ENCODE measurements around the gene RAMP1. TPM values are rescaled to one million over a fixed set of nuclear protein-coding genes. Genes with fewer than 3 reads are reported as not detected.

RAMP1 gene
- total RNA-seq, 2 donors from 2014 or later, result 75.3 to 300 TPM

GRCh38 chr2:237861875-237862527, 2.6 kb downstream of the RAMP1 start:
- no peak for DNase-seq (ENCODE audit: low spot score)
- peak overlapping the region; percentile 76 to 78 for H3K27ac ChIP-seq
- peaks cover 3% of the 10 kb centered on the region for H3K4me1 ChIP-seq (replicated peaks)
- H3K27me3 ChIP-seq (replicated peaks; ENCODE audit: insufficient read depth), result no peaks in the 10 kb centered on the region
- TF ChIP-seq POLR2A (IDR thresholded peaks at IDR 0.05), result no peak
- no peak for TF ChIP-seq POLR2AphosphoS5 (IDR thresholded peaks at IDR 0.05)
- no peak for TF ChIP-seq CTCF (IDR thresholded peaks at IDR 0.05)
- no peaks in the 10 kb centered on the region for H3K36me3 ChIP-seq
- intact Hi-C loops (cut with DNase I), result loop anchor here (5.0 kb wide), 1 partner anchor 35 kb away; no protein-coding TSS in a partner anchor
- H3K4me3 ChIP-seq, result peak overlapping the region in 1 of 2 donors; percentile 8
- WGBS, result 78% methylated on average over 11 of the region's 11 CpGs
- no peaks in the 10 kb centered on the region for H3K9me3 ChIP-seq

GRCh38 chr2:237862528-237862895, 3.1 kb downstream of the RAMP1 start:
- H3K27ac ChIP-seq, result peak overlapping the region; percentile 60 to 76
- H3K4me3 ChIP-seq, result no peak overlapping the region
- DNase-seq (ENCODE audit: low spot score), result no peak
- intact Hi-C loops (cut with DNase I), result loop anchor here (5.0 kb wide), 1 partner anchor 35 kb away; no protein-coding TSS in a partner anchor
- no peaks in the 10 kb centered on the region for H3K27me3 ChIP-seq (replicated peaks; ENCODE audit: insufficient read depth)
- TF ChIP-seq POLR2A (IDR thresholded peaks at IDR 0.05) (no peak), CTCF (IDR thresholded peaks at IDR 0.05) (no peak), POLR2AphosphoS5 (IDR thresholded peaks at IDR 0.05) (no peak)
- no peaks in the 10 kb centered on the region for H3K36me3 ChIP-seq
- 94% methylated on average over 8 of the region's 8 CpGs for WGBS
- H3K4me1 ChIP-seq (replicated peaks), result peaks cover 3% of the 10 kb centered on the region
- H3K9me3 ChIP-seq, result no peaks in the 10 kb centered on the region

DNA sequence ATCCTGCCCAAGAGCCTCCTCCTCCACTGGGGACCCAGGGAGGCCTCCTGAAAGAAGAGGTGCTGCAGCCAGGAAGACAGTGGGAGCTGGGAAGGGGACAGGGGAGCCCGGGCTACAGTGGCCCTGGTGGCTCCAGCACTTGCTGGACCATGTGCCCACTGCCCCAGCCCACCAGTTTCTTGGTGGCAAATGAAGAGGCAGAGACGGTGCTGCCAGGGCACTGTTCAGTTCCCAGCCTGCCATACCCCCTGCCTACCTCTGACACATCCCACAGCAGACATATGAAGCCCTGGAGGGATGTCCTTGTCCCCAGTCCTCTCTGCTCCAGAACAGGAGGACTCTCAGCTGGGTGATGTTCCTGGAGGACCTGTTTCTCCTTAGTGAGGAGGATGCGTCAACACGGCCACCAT, 3.7 kb downstream of the RAMP1 start:
- intact Hi-C loops (cut with DNase I), result loop anchor here (5.0 kb wide), 1 partner anchor 34 kb away; no protein-coding TSS in a partner anchor
- DNase-seq (ENCODE audit: low spot score), result no peak
- 87% methylated on average over 4 of the region's 4 CpGs for WGBS
- H3K36me3 ChIP-seq, result no peaks in the 10 kb centered on the region
- peak overlapping the region; percentile 60 to 76 for H3K27ac ChIP-seq
- TF ChIP-seq POLR2AphosphoS5 (IDR thresholded peaks at IDR 0.05) (no peak), CTCF (IDR thresholded peaks at IDR 0.05) (no peak), POLR2A (IDR thresholded peaks at IDR 0.05) (no peak)
- H3K9me3 ChIP-seq, result no peaks in the 10 kb centered on the region
- peaks cover 3% of the 10 kb centered on the region for H3K4me1 ChIP-seq (replicated peaks)
- H3K27me3 ChIP-seq (replicated peaks; ENCODE audit: insufficient read depth), result no peaks in the 10 kb centered on the region
- no peak overlapping the region for H3K4me3 ChIP-seq

DNA sequence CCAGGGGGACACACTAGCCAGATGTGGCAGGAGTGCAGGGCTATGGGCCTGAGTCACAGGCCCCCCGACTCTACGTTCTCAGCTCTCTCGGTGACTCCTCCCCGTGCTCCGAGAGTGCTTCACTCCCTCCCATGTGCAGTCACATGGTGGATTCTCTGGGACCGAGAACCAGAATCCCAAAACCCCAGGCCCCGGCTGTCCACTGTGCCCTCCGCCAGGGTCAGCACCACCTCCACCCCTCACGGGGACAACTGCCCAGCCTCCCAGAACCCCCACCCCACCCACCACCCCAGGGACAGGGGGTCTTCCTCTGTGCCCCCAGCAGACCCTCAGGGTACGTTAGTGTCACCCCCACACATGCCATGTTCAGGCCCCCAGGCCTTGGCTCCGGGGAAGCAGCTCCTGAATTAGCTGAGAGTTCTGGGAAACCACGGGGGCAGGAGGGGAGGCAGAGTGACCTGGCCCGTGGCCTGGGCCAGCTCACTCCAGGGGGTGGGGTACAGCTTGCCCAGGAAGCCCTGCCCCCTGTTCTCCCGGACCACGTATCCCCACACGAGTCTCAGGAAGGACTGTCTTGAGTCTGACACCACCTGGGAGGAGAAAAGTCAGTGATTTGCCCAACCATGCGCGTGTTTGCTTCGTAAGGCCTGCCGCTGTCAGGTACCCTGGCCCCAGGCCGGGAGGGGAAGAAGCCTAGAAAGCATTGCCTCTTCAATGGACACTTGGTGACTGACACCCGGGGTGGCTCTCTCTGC, 4.4 kb downstream of the RAMP1 start:
- WGBS, result 75% methylated on average over 21 of the region's 22 CpGs
- intact Hi-C loops (cut with DNase I), result loop anchor here (5.0 kb wide), 1 partner anchor 33 kb away; no protein-coding TSS in a partner anchor
- Histone ChIP-seq H3K9me3 (no peaks in the 10 kb centered on the region), H3K36me3 (no peaks in the 10 kb centered on the region), H3K27ac (peak overlapping the region; percentile 60 to 76), H3K4me1 (replicated peaks) (peaks cover 3% of the 10 kb centered on the region), H3K27me3 (replicated peaks; ENCODE audit: insufficient read depth) (no peaks in the 10 kb centered on the region), H3K4me3 (no peak overlapping the region)
- TF ChIP-seq CTCF (IDR thresholded peaks at IDR 0.05), result no peak
- TF ChIP-seq POLR2A (IDR thresholded peaks at IDR 0.05), result no peak
- TF ChIP-seq POLR2AphosphoS5 (IDR thresholded peaks at IDR 0.05), result no peak
- no peak for DNase-seq (ENCODE audit: low spot score)

Data from prostate gland (tissue), 2 donors.